Pancreas (tissue), 10 donors: Measurements from ENCODE around the gene CRYGN. TPM values are rescaled to one million over a fixed set of nuclear protein-coding genes. Genes with fewer than 3 reads are reported as not detected.

Experiments used
- ATAC-seq, 4 donors: fragments of 200-7000 bp; cut with Tn5 transposase; one replicate each; pipeline versions ENCODE4 v1.8.0 to v1.9.1; 2020; ENCODE audit warnings: mild to moderate bottlenecking in 4 of 4, moderate library complexity in 4 of 4
- DNase-seq, 6 donors: peaks; one replicate each; pipeline ENCODE4 v3.0.0-alpha.2; 2020
- FAIRE-seq: peaks from 2 replicates; lab custom pipeline; 2012; peaks lifted over from hg19 to GRCh38; lab: Jason Lieb, UNC
- H3K27ac ChIP-seq, 4 donors: fragments of 200-600 bp; sonication (generic); 1 replicate in 3 of 4; 2 replicates in 1 of 4; pipeline versions ENCODE4 v1.5.0 to v1.8.0; 2020
- H3K27me3 ChIP-seq, 4 donors: fragments of 200-600 bp; one replicate each; pipeline ENCODE4 v1.8.0; 2021
- H3K36me3 ChIP-seq, 3 donors: fragments of 200-600 bp; sonication (generic) in 1 of 3; one replicate each; pipeline versions ENCODE4 v1.5.0 to v1.8.0; 2020 to 2021
- H3K4me1 ChIP-seq, 3 donors: fragments of 200-600 bp; one replicate each; pipeline ENCODE4 v1.8.0; 2021
- H3K4me3 ChIP-seq, 4 donors: fragments of 200-600 bp; sonication (generic) in 2 of 4; one replicate each; pipeline versions ENCODE4 v1.5.0 to v1.8.0; 2020 to 2021
- H3K9me3 ChIP-seq, 4 donors: fragments of 200-600 bp; one replicate each; pipeline ENCODE4 v1.8.0; 2021
- CTCF ChIP-seq, 4 donors: fragments of 200-600 bp; sonication (generic) in 3 of 4; IDR thresholded peaks; one replicate each; pipeline versions ENCODE4 v1.5.0 to v1.8.0; 2021; ENCODE audit warnings: antibody characterized with exemption in 4 of 4
- WGBS, 2 donors: extraction: QIAGEN DNeasy Blood & Tissue Kit; methylation state at CpG; one replicate each; pipeline ENCODE4 v1.1.7; 2013; 5-methylcytosine and 5-hydroxymethylcytosine counted together
- intact Hi-C, 3 donors: fragments of 100-400 bp; cut with DNase I; formaldehyde crosslinking; loops; one replicate each; pipeline versions ENCODE4 v1.11.1 to v1.14.2; 2022
- polyA plus RNA-seq, 2 donors: library from polyadenylated mRNA; stranded (reverse); fragments of 200-250 nt; gene quantifications; one replicate each; pipeline ENCODE4 v1.2.3, GENCODE V29; 2013
- total RNA-seq, 6 donors: library from RNA; stranded (reverse); fragmentation: NEBNext Ultra II Directional in 4 of 6; extraction: Animal tissue kit (Norgen Biotek cat#: 25700) in 4 of 6; gene quantifications; one replicate each; pipeline versions ENCODE4 v1.2.1 to v1.2.4, GENCODE V29; 2021 to 2023
- donor health status: healthy with polysubstance abuse.
- donor health status: DM: no; HTN: no; CAD: no; lungs with moderate emphysema.
- donor health status: DM: no; HTN: no; CAD: no.
- donor health status: control.
- donor health status: control.
- donor health status: Bipolar disorder and iron deficiency.
- donor health status: DM: yes; HTN: yes; CAD: no.
- donor health status: DM: no; HTN: no; CAD: no.
- donor health status: DM: no; HTN: no; CAD: no.
- donor health status: DM: yes; HTN: yes; CAD: no.

CRYGN gene
- total and polyA plus RNA-seq, 8 donors, result 0.07 to 0.18 (median 0.08) TPM; not detected in 4

- DNase-seq, result peak in 1 of 6 donors; percentile 8
- Histone ChIP-seq H3K36me3 (no peaks in the 10 kb centered on the region), H3K27me3 (peaks cover 0 to 5% (median 2%) of the 10 kb centered on the region in 4 donors), H3K4me3 (no peak overlapping the region), H3K4me1 (peaks cover 0 to 6% (median 0%) of the 10 kb centered on the region in 3 donors), H3K9me3 (no peaks in the 10 kb centered on the region), H3K27ac (no peak overlapping the region)
- ATAC-seq, result no peak
- FAIRE-seq, result no peak
- 85 to 89% methylated on average over 7 of the region's 7 CpGs for WGBS, 2 donors
- TF ChIP-seq CTCF (IDR thresholded peaks at IDR 0.05), result no peak
- intact Hi-C loops, result no loop called here
Measured at GRCh38 chr7:151408498-151408838, 31.5 kb downstream of the CRYGN start.

GRCh38 chr7:151406886-151407583 is 32.9 kb downstream of the CRYGN start:
- TF ChIP-seq CTCF (IDR thresholded peaks at IDR 0.05), result no peak
- H3K4me1 ChIP-seq, result peaks cover 0 to 6% (median 0%) of the 10 kb centered on the region in 3 donors
- H3K36me3 ChIP-seq, result no peaks in the 10 kb centered on the region
- intact Hi-C loops, result no loop called here
- no peaks in the 10 kb centered on the region for H3K9me3 ChIP-seq
- H3K27ac ChIP-seq, result no peak overlapping the region
- DNase-seq (no peak), FAIRE-seq (no peak), ATAC-seq (no peak)
- WGBS, 2 donors, result 84 to 89% methylated on average over 9 of the region's 9 CpGs
- H3K27me3 ChIP-seq, result peaks cover 0 to 5% (median 2%) of the 10 kb centered on the region in 4 donors
- no peak overlapping the region for H3K4me3 ChIP-seq

GRCh38 chr7:151406051-151406875 is 33.7 kb downstream of the CRYGN start:
- no peaks in the 10 kb centered on the region for H3K36me3 ChIP-seq
- intact Hi-C loops, result no loop called here
- TF ChIP-seq CTCF (IDR thresholded peaks at IDR 0.05), result no peak
- WGBS, 2 donors, result 89 to 92% methylated on average over 24 of the region's 24 CpGs
- H3K27me3 ChIP-seq, result peaks cover 0 to 5% (median 2%) of the 10 kb centered on the region in 4 donors
- H3K9me3 ChIP-seq, result no peaks in the 10 kb centered on the region
- peaks cover 0 to 6% (median 0%) of the 10 kb centered on the region in 3 donors for H3K4me1 ChIP-seq
- FAIRE-seq (no peak), ATAC-seq (no peak), DNase-seq (no peak)
- no peak overlapping the region for H3K27ac ChIP-seq
- H3K4me3 ChIP-seq, result no peak overlapping the region

GRCh38 chr7:151405588-151405987 is 34.4 kb downstream of the CRYGN start:
- H3K4me1 ChIP-seq, result peaks cover 0 to 6% (median 0%) of the 10 kb centered on the region in 3 donors
- 88 to 91% methylated on average over 10 of the region's 10 CpGs for WGBS, 2 donors
- no peaks in the 10 kb centered on the region for H3K36me3 ChIP-seq
- H3K9me3 ChIP-seq, result no peaks in the 10 kb centered on the region
- DNase-seq (no peak), ATAC-seq (no peak), FAIRE-seq (no peak)
- H3K4me3 ChIP-seq, result no peak overlapping the region
- no peak for TF ChIP-seq CTCF (IDR thresholded peaks at IDR 0.05)
- H3K27ac ChIP-seq, result no peak overlapping the region
- intact Hi-C loops, result no loop called here
- peaks cover 0 to 5% (median 2%) of the 10 kb centered on the region in 4 donors for H3K27me3 ChIP-seq
